ENCODE results near the gene MSI1.

MSI1 gene

GRCh38 chr12:120368789-120369602 is at the start of gene MSI1:
Gene MSI1 (minus strand): TSS chr12:120369164. CDS start chr12:120369091, 73 bp downstream.
- no peak for DNase-seq

GRCh38 chr12:120417917-120418580 is 49.1 kb upstream of the MSI1 start:
- DNase-seq = no peak

GRCh38 chr12:120416490-120417216 is 47.7 kb upstream of the MSI1 start:
- no peak for DNase-seq

- DNase-seq = no peak
These were observed 45.1 kb upstream of the MSI1 start for GRCh38 chr12:120413901-120414695.

- DNase-seq = no peak
These were observed 43.5 kb upstream of the MSI1 start for GRCh38 chr12:120412421-120412820.

- DNase-seq = no peak
These were observed 39.8 kb upstream of the MSI1 start for GRCh38 chr12:120408771-120409170.

GRCh38 chr12:120406553-120406952 is 37.6 kb upstream of the MSI1 start:
- no peak for DNase-seq

- no peak for DNase-seq
These were observed 37.1 kb upstream of the MSI1 start for GRCh38 chr12:120406069-120406468.

GRCh38 chr12:120404271-120404670 is 35.3 kb upstream of the MSI1 start:
- no peak for DNase-seq

GRCh38 chr12:120403869-120404268 is 34.9 kb upstream of the MSI1 start:
- no peak for DNase-seq

GRCh38 chr12:120402217-120402616 is 33.3 kb upstream of the MSI1 start:
- DNase-seq = no peak

- no peak for DNase-seq
These were observed 30.6 kb upstream of the MSI1 start for GRCh38 chr12:120399531-120399930.

GRCh38 chr12:120397824-120398540 is 29.0 kb upstream of the MSI1 start:
- DNase-seq = no peak

- DNase-seq = no peak
These were observed 25.8 kb upstream of the MSI1 start for GRCh38 chr12:120394483-120395367.

- DNase-seq = no peak
These were observed 21.7 kb upstream of the MSI1 start for GRCh38 chr12:120390540-120391120.

- no peak for DNase-seq
These were observed 19.9 kb upstream of the MSI1 start for GRCh38 chr12:120388691-120389481.

GRCh38 chr12:120381752-120382419 is 12.9 kb upstream of the MSI1 start:
- no peak for DNase-seq

GRCh38 chr12:120378036-120378435 is 9.1 kb upstream of the MSI1 start:
- DNase-seq = no peak

GRCh38 chr12:120377611-120378010 is 8.6 kb upstream of the MSI1 start:
- no peak for DNase-seq
